Cardiac muscle cell (in vitro differentiated cells and primary cell): ENCODE data around the gene ATMIN. TPM values are rescaled to one million over a fixed set of nuclear protein-coding genes. Genes with fewer than 3 reads are reported as not detected.

Experiments used
- DNase-seq, 2 donors: peaks; one replicate each; pipeline versions ENCODE4 v3.0.0 to v3.0.0-alpha.2; 2010 to 2017; ENCODE audit warnings: low read depth in 1 of 2, low spot score in 1 of 2
- H3K27ac ChIP-seq: fragments of 200-600 bp; sonication (generic); 2 replicates; pipeline ENCODE4 v1.5.1; 2016
- H3K27me3 ChIP-seq: fragments of 200-600 bp; sonication (generic); 2 replicates; pipeline ENCODE4 v1.6.0; 2016; ENCODE audit warnings: control low read depth
- H3K36me3 ChIP-seq: fragments of 200-600 bp; sonication (generic); 2 replicates; pipeline ENCODE4 v1.5.1; 2016; ENCODE audit warnings: control low read depth
- H3K4me1 ChIP-seq: fragments of 200-600 bp; sonication (generic); 2 replicates; pipeline ENCODE4 v1.8.1; 2017; ENCODE audit warnings: low read depth, mild to moderate bottlenecking, mixed run types
- H3K4me3 ChIP-seq: fragments of 200-600 bp; sonication (generic); 2 replicates; pipeline ENCODE4 v1.5.1; 2016; ENCODE audit warnings: mild to moderate bottlenecking
- H3K9me3 ChIP-seq: fragments of 200-600 bp; sonication (generic); 2 replicates; pipeline ENCODE4 v1.5.1; 2017; ENCODE audit warnings: low read depth, mild to moderate bottlenecking, control low read depth
- CTCF ChIP-seq: IDR thresholded peaks from 2 replicates; pipeline ENCODE4 v1.5.1; 2012; ENCODE audit warnings: low read depth, mild to moderate bottlenecking, low read length
- polyA plus RNA-seq: library from polyadenylated mRNA; unstranded; fragments of >200 nt; fragmentation: Nextera tagmentation; extraction: Ambion mirVana; gene quantifications from 2 replicates; pipeline ENCODE4 v1.2.1, GENCODE V29; 2016
- total RNA-seq: library from RNA; depleted of rRNA; stranded (reverse); fragments of >200 nt; gene quantifications from 2 replicates; pipeline ENCODE4 v1.2.3, GENCODE V29; 2016

Gene ATMIN
- total RNA-seq (25.9 and 31.0 TPM in 2 replicates), polyA plus RNA-seq (36.5 and 43.3 TPM in 2 replicates)

- Histone ChIP-seq H3K9me3 (no peaks in the 10 kb centered on the region), H3K27ac (peak within 1 kb of the TSS; percentile 88), H3K27me3 (no peaks in the 10 kb centered on the region), H3K36me3 (no peaks in the 10 kb centered on the region), H3K4me1 (peaks cover 20% of the 10 kb centered on the region), H3K4me3 (peak within 1 kb of the TSS; percentile 92)
- peak; percentile 90 to 95 for DNase-seq
- peak; percentile 96 for TF ChIP-seq CTCF
Observed at GRCh38 chr16:81035398-81035974, at the start of gene ATMIN. Gene ATMIN, plus strand, starts transcription at chr16:81035842. Its CDS starts 29 bp downstream, at chr16:81035871.

DNA sequence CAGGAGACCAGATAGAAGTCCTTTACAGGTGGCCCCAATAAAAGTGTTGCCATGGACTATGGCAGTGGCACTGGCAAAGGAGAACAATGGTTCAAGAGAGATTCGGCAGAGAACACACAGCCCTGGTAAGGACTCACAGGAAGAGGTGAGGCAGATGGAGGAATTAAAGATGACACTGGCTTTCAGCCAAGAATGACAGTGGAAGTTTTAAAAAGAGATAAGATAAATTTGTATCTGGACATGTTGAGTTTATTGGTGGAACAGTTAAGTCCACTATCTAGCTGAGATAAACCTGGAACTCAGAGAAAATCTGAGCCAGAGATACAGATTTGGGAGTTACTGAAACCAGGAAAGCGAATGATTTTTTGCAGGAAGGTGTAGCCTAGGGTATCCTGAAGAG lies 49.1 kb upstream of the ATMIN start:
- Histone ChIP-seq H3K36me3 (no peaks in the 10 kb centered on the region), H3K4me3 (no peak overlapping the region), H3K27ac (peak overlapping the region; percentile 27), H3K4me1 (peaks cover 28% of the 10 kb centered on the region), H3K27me3 (no peaks in the 10 kb centered on the region), H3K9me3 (no peaks in the 10 kb centered on the region)
- TF ChIP-seq CTCF = no peak
- DNase-seq = no peak

GRCh38 chr16:80988756-80989155 lies 46.9 kb upstream of the ATMIN start:
- H3K27ac ChIP-seq = no peak overlapping the region
- H3K4me3 ChIP-seq = no peak overlapping the region
- H3K9me3 ChIP-seq = no peaks in the 10 kb centered on the region
- no peak for TF ChIP-seq CTCF
- no peaks in the 10 kb centered on the region for H3K27me3 ChIP-seq
- no peaks in the 10 kb centered on the region for H3K36me3 ChIP-seq
- H3K4me1 ChIP-seq = peaks cover 35% of the 10 kb centered on the region
- no peak for DNase-seq

DNA sequence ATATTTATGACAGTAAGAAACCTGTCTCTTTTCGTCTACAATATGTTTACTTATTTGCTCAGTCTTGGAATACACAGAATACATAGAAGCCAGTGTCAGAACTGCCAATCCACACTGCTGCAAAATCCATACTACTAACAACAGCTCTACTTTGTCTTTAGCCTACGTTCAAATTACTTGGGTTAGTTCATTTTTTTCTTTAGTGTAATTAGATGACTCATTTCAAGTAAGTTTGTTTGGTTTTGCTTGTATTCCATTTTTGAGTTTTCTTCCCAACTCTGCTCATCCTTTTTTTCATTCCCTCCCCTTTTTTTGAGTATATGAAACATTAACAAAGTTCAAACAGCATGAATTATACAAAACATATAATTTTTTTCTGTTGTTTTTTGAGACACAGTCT lies 45.8 kb upstream of the ATMIN start:
- Histone ChIP-seq H3K36me3 (no peaks in the 10 kb centered on the region), H3K27ac (no peak overlapping the region), H3K4me3 (no peak overlapping the region), H3K4me1 (peaks cover 36% of the 10 kb centered on the region), H3K27me3 (no peaks in the 10 kb centered on the region), H3K9me3 (no peaks in the 10 kb centered on the region)
- no peak for DNase-seq
- TF ChIP-seq CTCF = no peak

- DNase-seq = no peak
- Histone ChIP-seq H3K36me3 (no peaks in the 10 kb centered on the region), H3K9me3 (no peaks in the 10 kb centered on the region), H3K27me3 (no peaks in the 10 kb centered on the region), H3K27ac (no peak overlapping the region), H3K4me3 (no peak overlapping the region), H3K4me1 (peaks cover 36% of the 10 kb centered on the region)
- no peak for TF ChIP-seq CTCF
Observed at GRCh38 chr16:80990577-80990976, 45.1 kb upstream of the ATMIN start.
